B cell (primary cell): ENCODE data around the gene GRID1. TPM values are rescaled to one million over a fixed set of nuclear protein-coding genes. Genes with fewer than 3 reads are reported as not detected.

Experiments
- ATAC-seq: fragments of 200-7000 bp; cut with Tn5 transposase; one replicate; pipeline ENCODE4 v1.10.0; 2021; ENCODE audit warnings: low read depth, mild to moderate bottlenecking, moderate number of reproducible peaks, moderate library complexity
- CTCF ChIA-PET: fragments of 350-600 bp; sonication (Branson Sonifier 250); formaldehyde crosslinking; loops from one replicate; lab custom pipeline; 2021; ENCODE audit warnings: antibody characterized with exemption, inconsistent platforms; lab: Charles Lee
- POLR2A ChIA-PET: fragments of 350-600 bp; sonication (Branson Sonifier 250); formaldehyde crosslinking; loops from one replicate; lab custom pipeline; 2021; ENCODE audit warnings: antibody characterized with exemption; lab: Charles Lee
- DNase-seq: peaks from one replicate; pipeline ENCODE4 v3.0.0; 2013
- H2AFZ ChIP-seq: 2 replicates; pipeline ENCODE4 v1.6.1; 2012; ENCODE audit warnings: mild to moderate bottlenecking, low read depth, low read length; ENCODE audit not compliant: insufficient read depth, poor library complexity, severe bottlenecking
- H3K27ac ChIP-seq, 2 donors: 1 replicate in 1 of 2; 2 replicates in 1 of 2; pipeline ENCODE4 v1.5.1; 2012 to 2013; ENCODE audit warnings: low read length in 2 of 2, mild to moderate bottlenecking in 2 of 2, moderate library complexity in 1 of 2
- H3K27me3 ChIP-seq, 4 experiments: fragments of 200-600 bp in 1 of 4; sonication (generic) in 1 of 4; replicated peaks in 1 of 4; 1 replicate in 2 of 4; 2 replicates in 2 of 4; pipeline versions ENCODE4 v1.6.1 to v1.7.0; 2013 to 2016; ENCODE audit warnings: low read length in 3 of 4, mild to moderate bottlenecking in 2 of 4, mixed read lengths in 1 of 4, moderate library complexity in 1 of 4; ENCODE audit not compliant: insufficient read depth in 4 of 4, control insufficient read depth in 3 of 4; ENCODE audit errors: control extremely low read depth in 1 of 4
- H3K36me3 ChIP-seq, 2 experiments: replicated peaks in 1 of 2; 1 replicate in 1 of 2; 2 replicates in 1 of 2; pipeline versions ENCODE4 v1.6.1 to v1.7.1; 2013; ENCODE audit warnings: low read length in 1 of 2; ENCODE audit not compliant: insufficient read depth in 2 of 2, control insufficient read depth in 1 of 2; ENCODE audit errors: control extremely low read depth in 1 of 2, extremely low read depth in 1 of 2
- H3K4me1 ChIP-seq, 2 donors: fragments of 200-600 bp in 1 of 2; sonication (generic) in 1 of 2; 1 replicate in 1 of 2; 2 replicates in 1 of 2; pipeline versions ENCODE4 v1.5.1 to v1.6.1; 2013 to 2017; ENCODE audit warnings: low read length in 2 of 2; ENCODE audit not compliant: control insufficient read depth in 2 of 2, insufficient read depth in 2 of 2
- H3K4me2 ChIP-seq: replicated peaks from 2 replicates; pipeline ENCODE3; 2012; ENCODE audit warnings: mild to moderate bottlenecking, low read depth, low read length; ENCODE audit not compliant: poor library complexity, severe bottlenecking
- H3K4me3 ChIP-seq, 5 experiments: fragments of 200-600 bp in 1 of 5; sonication (generic) in 1 of 5; 1 replicate in 3 of 5; 2 replicates in 2 of 5; pipeline versions ENCODE4 v1.5.1 to v1.7.0; 2011 to 2016; ENCODE audit warnings: low read length in 4 of 5, mild to moderate bottlenecking in 4 of 5, low read depth in 2 of 5, control low read depth in 1 of 5, moderate library complexity in 1 of 5; ENCODE audit not compliant: insufficient read depth in 1 of 5; ENCODE audit errors: control extremely low read depth in 1 of 5, extremely low read depth in 1 of 5
- H3K79me2 ChIP-seq: fragments of 200-600 bp; sonication (generic); one replicate; pipeline ENCODE4 v1.6.0; 2016; ENCODE audit warnings: low read length; ENCODE audit not compliant: control insufficient read depth, insufficient read depth
- H3K9ac ChIP-seq: fragments of 200-600 bp; sonication (generic); 2 replicates; pipeline ENCODE4 v1.6.1; 2017; ENCODE audit warnings: mild to moderate bottlenecking, low read length, moderate library complexity
- H3K9me3 ChIP-seq, 3 donors: one replicate each; pipeline versions ENCODE4 v1.6.1 to v1.7.1; 2013; ENCODE audit warnings: low read length in 2 of 3; ENCODE audit not compliant: control insufficient read depth in 2 of 3, insufficient read depth in 1 of 3; ENCODE audit errors: control extremely low read depth in 1 of 3
- H4K20me1 ChIP-seq: 2 replicates; pipeline ENCODE4 v1.6.0; 2012; ENCODE audit warnings: mild to moderate bottlenecking, low read length; ENCODE audit not compliant: insufficient read depth, control insufficient read depth, poor library complexity, severe bottlenecking
- H3K27ac Mint-ChIP-seq: one replicate; pipeline ENCODE4 v1.8.0; 2021; ENCODE audit warnings: mixed read lengths
- H3K27me3 Mint-ChIP-seq: one replicate; pipeline ENCODE4 v1.8.0; 2021; ENCODE audit warnings: mixed read lengths
- H3K4me1 Mint-ChIP-seq: one replicate; pipeline ENCODE4 v1.8.0; 2021; ENCODE audit warnings: mixed read lengths
- H3K4me3 Mint-ChIP-seq: one replicate; pipeline ENCODE4 v1.8.0; 2021; ENCODE audit warnings: mixed read lengths
- H3K9me3 Mint-ChIP-seq: one replicate; pipeline ENCODE4 v1.8.0; 2022; ENCODE audit warnings: mixed read lengths; ENCODE audit not compliant: insufficient read depth
- EZH2 ChIP-seq: IDR thresholded peaks from 2 replicates; pipeline ENCODE4 v1.6.1; 2012; ENCODE audit warnings: borderline replicate concordance, low read depth, mild to moderate bottlenecking, moderate library complexity, low read length; ENCODE audit not compliant: insufficient read depth, poor library complexity, severe bottlenecking
- WGBS: methylation state at CpG from one replicate; pipeline ENCODE4 v1.1.5; 2013; ENCODE audit warnings: missing lambda C conversion rate; ENCODE audit not compliant: insufficient coverage; 5-methylcytosine and 5-hydroxymethylcytosine counted together
- intact Hi-C: fragments of 100-400 bp; cut with micrococcal nuclease; formaldehyde crosslinking; loops from one replicate; pipeline ENCODE4 v1.10.0; 2022
- polyA plus RNA-seq: library from polyadenylated mRNA; depleted of rRNA; stranded (reverse); fragments of >200 nt; gene quantifications from 2 replicates; pipeline ENCODE4 v1.2.3, GENCODE V29; 2012
- total RNA-seq, 2 donors: library from RNA; stranded (reverse); fragments of 120-200 nt in 1 of 2; gene quantifications; 1 replicate in 1 of 2; 2 replicates in 1 of 2; pipeline versions ENCODE4 v1.2.3 to v1.2.4, GENCODE V29; 2013 to 2022

GRID1 gene
- total and polyA plus RNA-seq, 2 donors (not counting 1 experiment from before 2014, with no cell fraction given), result not detected

- Histone ChIP-seq H3K4me1 (no peaks in the 10 kb centered on the region), H3K4me3 (no peak overlapping the region), H3K4me2 (no peak overlapping the region), H4K20me1 (no peaks in the 10 kb centered on the region), H3K27ac (no peak overlapping the region), H3K79me2 (no peaks in the 10 kb centered on the region), H2AFZ (no peak overlapping the region), H3K9me3 (no peaks in the 10 kb centered on the region), H3K9ac (no peak overlapping the region), H3K27me3 (peaks cover 0 to 4% (median 1%) of the 10 kb centered on the region in 4 experiments), H3K36me3 (no peaks in the 10 kb centered on the region)
- Mint-ChIP-seq H3K27me3 (peaks cover 29% of the 10 kb centered on the region), H3K4me1 (no peaks in the 10 kb centered on the region), H3K27ac (no peak overlapping the region), H3K4me3 (no peak overlapping the region), H3K9me3 (no peaks in the 10 kb centered on the region)
- ATAC-seq (no peak), DNase-seq (no peak)
- intact Hi-C loops, result no loop called here
- ChIA-PET POLR2A (no interaction called here), CTCF (interaction anchor here (0.9 kb wide), 1 partner anchor 11 kb away, joined by 3 read pairs; no protein-coding TSS in a partner anchor)
- WGBS, result no CpG with 5 or more reads among the region's 6 CpGs
- no peak for TF ChIP-seq EZH2
Observed at GRCh38 chr10:86007171-86007570, 359.4 kb downstream of the GRID1 start.

- H3K79me2 ChIP-seq, result no peaks in the 10 kb centered on the region
- Mint-ChIP-seq H3K9me3 (no peaks in the 10 kb centered on the region), H3K27me3 (peaks cover 33% of the 10 kb centered on the region), H3K4me3 (no peak overlapping the region), H3K27ac (no peak overlapping the region), H3K4me1 (no peaks in the 10 kb centered on the region)
- TF ChIP-seq EZH2, result no peak
- intact Hi-C loops, result no loop called here
- H3K4me2 ChIP-seq, result no peak overlapping the region
- H3K4me3 ChIP-seq, result no peak overlapping the region
- no peaks in the 10 kb centered on the region for H4K20me1 ChIP-seq
- H3K9me3 ChIP-seq, result no peaks in the 10 kb centered on the region
- H3K27me3 ChIP-seq, result peaks cover 0 to 4% (median 1%) of the 10 kb centered on the region in 4 experiments
- DNase-seq (no peak), ATAC-seq (no peak)
- H2AFZ ChIP-seq, result no peak overlapping the region
- POLR2A ChIA-PET, result no interaction called here
- CTCF ChIA-PET, result no interaction called here
- H3K36me3 ChIP-seq, result no peaks in the 10 kb centered on the region
- H3K27ac ChIP-seq, result no peak overlapping the region
- 100% methylated on average over 1 of the region's 1 CpG for WGBS
- H3K9ac ChIP-seq, result no peak overlapping the region
- H3K4me1 ChIP-seq, result no peaks in the 10 kb centered on the region
Observed at GRCh38 chr10:86004337-86004736, 362.3 kb downstream of the GRID1 start.
